IMR-90 (cell line): ENCODE data around the gene RNF223. TPM values are rescaled to one million over a fixed set of nuclear protein-coding genes. Genes with fewer than 3 reads are reported as not detected.

ENCODE experiments used
- ATAC-seq: fragments of 200-7000 bp; cut with Tn5 transposase; 2 replicates; pipeline ENCODE4 v1.9.1; 2020; ENCODE audit warnings: low read depth, mild to moderate bottlenecking, moderate library complexity
- BruUV-seq: library from RNA; stranded (reverse); fragments of 400-500 nt; replicated peaks from 2 replicates; lab custom pipeline; 2021; lab: Mats Ljungman, UMichigan
- CTCF ChIA-PET: fragments of 300-600 bp; formaldehyde crosslinking; extraction: SDS; loops from one replicate; lab custom pipeline; 2021; ENCODE audit warnings: antibody characterized with exemption; lab: Yijun Ruan, JAX
- POLR2A ChIA-PET: fragments of 300-600 bp; sonication (Branson Sonifier 250); formaldehyde crosslinking; loops from one replicate; lab custom pipeline; 2022; ENCODE audit warnings: antibody characterized with exemption; ENCODE audit not compliant: unreplicated experiment; lab: Charles Lee
- DNase-seq: peaks from one replicate; pipeline ENCODE4 v3.0.0; 2013
- H2AFZ ChIP-seq: replicated peaks from 2 replicates; pipeline ENCODE3; 2013; ENCODE audit warnings: low read length, mild to moderate bottlenecking; ENCODE audit not compliant: poor library complexity
- H2AK5ac ChIP-seq: 2 replicates; pipeline ENCODE4 v1.6.1; 2013; ENCODE audit warnings: low read depth, low read length, inconsistent platforms
- H2AK9ac ChIP-seq: replicated peaks from 2 replicates; pipeline ENCODE3; 2013; ENCODE audit warnings: mild to moderate bottlenecking, low read depth, low read length, moderate library complexity; ENCODE audit not compliant: poor library complexity
- H2BK120ac ChIP-seq: 2 replicates; pipeline ENCODE4 v1.6.1; 2013; ENCODE audit warnings: low read depth, low read length, inconsistent platforms
- H2BK15ac ChIP-seq: 3 replicates; pipeline ENCODE4 v1.6.1; 2013; ENCODE audit warnings: low read depth, low read length, inconsistent platforms
- H2BK20ac ChIP-seq: 2 replicates; pipeline ENCODE4 v1.6.1; 2013; ENCODE audit warnings: low read depth, mild to moderate bottlenecking, inconsistent platforms, low read length, moderate library complexity
- H2BK5ac ChIP-seq: 2 replicates; pipeline ENCODE4 v1.6.1; 2013; ENCODE audit warnings: mild to moderate bottlenecking, low read depth, low read length, inconsistent platforms; ENCODE audit not compliant: poor library complexity, severe bottlenecking
- H3K14ac ChIP-seq: replicated peaks from 2 replicates; pipeline ENCODE4 v1.6.1; 2013; ENCODE audit warnings: low read depth, low read length, inconsistent platforms
- H3K18ac ChIP-seq: 2 replicates; pipeline ENCODE4 v1.6.1; 2013; ENCODE audit warnings: low read depth, low read length, control low read depth
- H3K23ac ChIP-seq: 2 replicates; pipeline ENCODE4 v1.6.1; 2013; ENCODE audit warnings: low read depth, low read length, inconsistent platforms
- H3K27ac ChIP-seq: 2 replicates; pipeline ENCODE4 v1.5.1; 2013; ENCODE audit warnings: mild to moderate bottlenecking, control low read depth, low read length; ENCODE audit not compliant: insufficient read depth
- H3K27me3 ChIP-seq: 2 replicates; pipeline ENCODE4 v1.6.1; 2013; ENCODE audit warnings: low read length; ENCODE audit not compliant: control insufficient read depth, insufficient read depth
- H3K36me3 ChIP-seq: 2 replicates; pipeline ENCODE4 v1.6.1; 2013; ENCODE audit warnings: low read length, mixed read lengths; ENCODE audit not compliant: control insufficient read depth, insufficient read depth
- H3K4ac ChIP-seq: 2 replicates; pipeline ENCODE4 v1.6.1; 2013; ENCODE audit warnings: low read depth, low read length, inconsistent platforms
- H3K4me1 ChIP-seq: 2 replicates; pipeline ENCODE4 v1.6.1; 2013; ENCODE audit warnings: low read length, mixed read lengths; ENCODE audit not compliant: control insufficient read depth, insufficient read depth
- H3K4me2 ChIP-seq: 2 replicates; pipeline ENCODE4 v1.6.1; 2013; ENCODE audit warnings: low read depth, mild to moderate bottlenecking, control low read depth, low read length, moderate library complexity
- H3K4me3 ChIP-seq: 2 replicates; pipeline ENCODE4 v1.5.1; 2013; ENCODE audit warnings: low read depth, mild to moderate bottlenecking, control low read depth, low read length, moderate library complexity; ENCODE audit not compliant: insufficient read depth
- H3K56ac ChIP-seq: 2 replicates; pipeline ENCODE4 v1.6.1; 2013; ENCODE audit warnings: low read length, inconsistent platforms; ENCODE audit not compliant: insufficient read depth; ENCODE audit errors: extremely low read depth
- H3K79me1 ChIP-seq, 2 experiments: 2 replicates each; pipeline ENCODE4 v1.6.1; 2013; ENCODE audit warnings: low read length in 2 of 2, inconsistent platforms in 1 of 2, low read depth in 1 of 2
- H3K9ac ChIP-seq: 2 replicates; pipeline ENCODE4 v1.6.1; 2013; ENCODE audit warnings: low read depth, low read length, control low read depth
- H3K9me1 ChIP-seq: 2 replicates; pipeline ENCODE4 v1.6.1; 2013; ENCODE audit warnings: low read length, inconsistent platforms; ENCODE audit not compliant: insufficient read depth
- H3K9me3 ChIP-seq: 2 replicates; pipeline ENCODE4 v1.6.1; 2013; ENCODE audit warnings: low read length; ENCODE audit not compliant: control insufficient read depth, insufficient read depth
- H4K20me1 ChIP-seq: 2 replicates; pipeline ENCODE4 v1.6.1; 2013; ENCODE audit warnings: low read length, inconsistent platforms; ENCODE audit not compliant: insufficient read depth
- H4K5ac ChIP-seq: 2 replicates; pipeline ENCODE4 v1.6.1; 2013; ENCODE audit warnings: mild to moderate bottlenecking, low read depth, low read length, control low read depth
- H4K8ac ChIP-seq, 2 experiments: 2 replicates each; pipeline ENCODE4 v1.6.1; 2013; ENCODE audit warnings: low read depth in 2 of 2, low read length in 2 of 2, control low read depth in 1 of 2, inconsistent platforms in 1 of 2
- H4K91ac ChIP-seq: 2 replicates; pipeline ENCODE4 v1.6.1; 2013; ENCODE audit warnings: low read depth, low read length, inconsistent platforms; ENCODE audit not compliant: insufficient read depth
- MAFK ChIP-seq: IDR thresholded peaks from 2 replicates; pipeline ENCODE4 v1.6.1; 2012; ENCODE audit warnings: low read depth, low read length, improper control_type of control experiment
- MXI1 ChIP-seq: IDR thresholded peaks from 2 replicates; pipeline ENCODE4 v1.6.1; 2012; ENCODE audit warnings: low read depth, mild to moderate bottlenecking, low read length, moderate library complexity, borderline replicate concordance
- RCOR1 ChIP-seq: IDR thresholded peaks from 2 replicates; pipeline ENCODE4 v1.6.1; 2012; ENCODE audit warnings: mild to moderate bottlenecking, low read length, improper control_type of control experiment; ENCODE audit not compliant: insufficient replicate concordance
- WGBS, 2 experiments: methylation state at CpG; one replicate each; pipeline versions ENCODE4 v1.1.5 to v1.1.7; 2013; ENCODE audit warnings: missing lambda C conversion rate in 2 of 2; ENCODE audit not compliant: insufficient read length in 1 of 2; ENCODE audit errors: extremely low coverage in 2 of 2; 5-methylcytosine and 5-hydroxymethylcytosine counted together
- dilution Hi-C: fragments of 300-500 bp; cut with HindIII; formaldehyde crosslinking; loops from one replicate; pipeline ENCODE4 v1.14.3; 2018; ENCODE audit warnings: low sequenced_read_pairs; ENCODE audit not compliant: unreplicated experiment
- in situ Hi-C: fragments of 300-500 bp; cut with MboI; formaldehyde crosslinking; loops from 3 replicates; pipeline ENCODE4 v1.14.3; 2019; ENCODE audit warnings: low sequenced_read_pairs, inconsistent platforms, mixed read lengths
- intact Hi-C: fragments of 100-400 bp; cut with micrococcal nuclease; formaldehyde crosslinking; loops from 2 replicates; pipeline ENCODE4 v1.10.0; 2022
- polyA plus RNA-seq, 3 experiments: library from polyadenylated mRNA; depleted of rRNA; stranded (reverse); fragments of >200 nt; gene quantifications; 2 replicates each; pipeline ENCODE4 v1.2.3, GENCODE V29; 2012; ENCODE audit warnings: low replicate concordance in 1 of 3
- total RNA-seq: library from RNA; depleted of rRNA; stranded (reverse); fragments of >200 nt; gene quantifications from 2 replicates; pipeline ENCODE4 v1.2.3, GENCODE V29; 2012

The RNF223 gene
- total and polyA plus RNA-seq, 2 of the 4 experiments (the other 2 are of a cell fraction) = not detected

DNA sequence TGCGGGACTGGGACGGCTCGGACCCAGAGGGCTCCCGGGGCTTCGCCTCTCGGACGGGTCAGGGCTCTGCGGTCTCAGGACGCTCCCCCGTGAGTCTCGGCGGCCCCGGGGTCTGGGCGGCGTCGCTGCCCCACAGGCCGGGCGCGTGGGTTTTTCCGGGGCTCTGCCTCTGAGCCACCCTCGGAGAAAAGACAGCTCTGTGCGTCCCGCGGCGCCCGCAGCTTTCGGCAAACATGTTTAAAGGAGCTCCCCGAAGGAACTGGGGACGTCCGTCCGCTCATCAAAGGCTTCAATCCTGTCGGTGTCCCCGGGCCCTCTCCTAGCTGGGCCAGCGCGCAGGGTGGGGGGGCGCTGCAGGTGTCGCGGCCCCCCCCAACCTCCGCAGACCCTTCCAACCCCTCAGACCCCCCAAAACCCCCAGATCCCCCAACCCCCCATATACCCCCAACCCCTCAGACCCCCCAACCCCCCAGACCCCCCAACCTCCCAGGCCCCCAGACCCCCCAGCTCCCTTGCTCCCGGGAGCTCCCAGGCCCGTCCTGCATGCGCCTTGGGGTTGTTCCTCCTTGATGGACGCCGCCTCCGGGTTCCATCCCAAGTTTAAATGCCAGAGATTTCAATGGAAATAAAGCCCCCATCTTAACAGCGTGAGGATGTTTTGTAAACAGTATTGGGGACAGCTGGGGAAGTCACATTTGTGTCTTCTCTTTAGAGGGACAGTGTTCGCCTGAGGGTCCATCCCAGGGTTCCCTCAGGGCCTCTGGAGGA is 42.8 kb upstream of the RNF223 start:
- DNase-seq = no peak
- H3K9ac ChIP-seq = no peak overlapping the region
- POLR2A ChIA-PET = no interaction called here

More for the DNA sequence above, 42.8 kb upstream of the RNF223 start:
- peak overlapping the region; percentile 48 for H3K4me3 ChIP-seq
- peaks cover 5% of the 10 kb centered on the region; the same call in 1 of the 2 replicates for H3K9me1 ChIP-seq
- H3K18ac ChIP-seq = no peak overlapping the region
- no peak overlapping the region for H2AK5ac ChIP-seq
- no peak overlapping the region for H3K27ac ChIP-seq
- peak overlapping the region; percentile 7 for H2AK9ac ChIP-seq
- no peaks in the 10 kb centered on the region; the same call in 1 of the 2 replicates for H3K27me3 ChIP-seq
- dilution Hi-C loops (no loop called here), in situ Hi-C loops (no loop called here), intact Hi-C loops (loop anchor here (5.0 kb wide), 1 partner anchor 85 kb away; no protein-coding TSS in a partner anchor)
- no peak overlapping the region for H2BK5ac ChIP-seq
- no peak overlapping the region for H4K8ac ChIP-seq
- H3K56ac ChIP-seq = no peak overlapping the region
- H3K4me1 ChIP-seq = 0 out of 2 replicates have a peak, but pooled peaks cover 1% of the 10 kb centered on the region
- no peak overlapping the region for H4K5ac ChIP-seq
- ATAC-seq = no peak; the same call in 1 of the 2 replicates
- H3K79me1 ChIP-seq = peaks cover 10 to 24% of the 10 kb centered on the region in 2 experiments
- H3K23ac ChIP-seq = no peak overlapping the region
- H2BK120ac ChIP-seq = no peak overlapping the region
- CTCF ChIA-PET = no interaction called here
- H3K14ac ChIP-seq = no peak overlapping the region
- H2BK15ac ChIP-seq = no peak overlapping the region
- TF ChIP-seq MAFK (no peak), MXI1 (no peak), RCOR1 (no peak)
- H4K91ac ChIP-seq = no peak overlapping the region
- H4K20me1 ChIP-seq = no peaks in the 10 kb centered on the region; the same call in 1 of the 2 replicates
- BruUV-seq = no TSS peak
- no peak overlapping the region for H3K4ac ChIP-seq
- 0% methylated on average over 19 of the region's 47 CpGs; no CpG with 5 or more reads in 1 of the 2 experiments for WGBS, 2 experiments
- peaks cover 5% of the 10 kb centered on the region; the same call in 1 of the 2 replicates for H3K9me3 ChIP-seq
- H2AFZ ChIP-seq = peak overlapping the region; percentile 90
- no peak overlapping the region for H2BK20ac ChIP-seq
- H3K4me2 ChIP-seq = peak overlapping the region; percentile 84
- H3K36me3 ChIP-seq = 0 out of 2 replicates have a peak, but pooled peaks cover 3% of the 10 kb centered on the region
